ENCODE measurements around the gene CGNL1.

DNA sequence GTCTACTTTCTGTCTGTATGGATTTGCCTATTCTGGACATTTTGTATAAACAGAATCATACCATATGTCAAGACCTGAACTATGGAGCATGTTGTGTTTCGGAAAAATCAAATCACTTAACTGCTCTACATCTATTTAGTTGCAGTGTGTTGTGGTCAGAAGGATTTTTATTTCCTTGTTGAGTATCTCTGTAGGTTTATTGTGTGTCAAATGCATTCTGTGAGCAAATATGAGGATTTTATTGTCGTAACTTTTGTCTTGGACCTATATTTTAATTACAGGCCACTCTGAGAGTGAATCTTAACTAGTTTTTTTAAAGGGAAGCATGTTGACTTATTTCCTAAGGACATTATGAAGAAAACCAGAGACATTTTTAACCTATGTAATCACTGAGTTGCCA lies 130.8 kb downstream of the CGNL1 start:
- TF ChIP-seq, protein P1, sequence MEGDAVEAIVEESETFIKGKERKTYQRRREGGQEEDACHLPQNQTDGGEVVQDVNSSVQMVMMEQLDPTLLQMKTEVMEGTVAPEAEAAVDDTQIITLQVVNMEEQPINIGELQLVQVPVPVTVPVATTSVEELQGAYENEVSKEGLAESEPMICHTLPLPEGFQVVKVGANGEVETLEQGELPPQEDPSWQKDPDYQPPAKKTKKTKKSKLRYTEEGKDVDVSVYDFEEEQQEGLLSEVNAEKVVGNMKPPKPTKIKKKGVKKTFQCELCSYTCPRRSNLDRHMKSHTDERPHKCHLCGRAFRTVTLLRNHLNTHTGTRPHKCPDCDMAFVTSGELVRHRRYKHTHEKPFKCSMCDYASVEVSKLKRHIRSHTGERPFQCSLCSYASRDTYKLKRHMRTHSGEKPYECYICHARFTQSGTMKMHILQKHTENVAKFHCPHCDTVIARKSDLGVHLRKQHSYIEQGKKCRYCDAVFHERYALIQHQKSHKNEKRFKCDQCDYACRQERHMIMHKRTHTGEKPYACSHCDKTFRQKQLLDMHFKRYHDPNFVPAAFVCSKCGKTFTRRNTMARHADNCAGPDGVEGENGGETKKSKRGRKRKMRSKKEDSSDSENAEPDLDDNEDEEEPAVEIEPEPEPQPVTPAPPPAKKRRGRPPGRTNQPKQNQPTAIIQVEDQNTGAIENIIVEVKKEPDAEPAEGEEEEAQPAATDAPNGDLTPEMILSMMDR (IDR thresholded peaks at IDR 0.05): no peak
- TF ChIP-seq POLR2A (IDR thresholded peaks at IDR 0.05): no peak
